ENCODE data around the gene SYNGR2.
"Not testable (repeated sequence)": the region's sequence is repeated elsewhere in the genome, so short reads cannot be mapped to it uniquely, and the experiment has no call there.

SYNGR2 gene

GRCh38 chr17:78129351-78130089 lies 38.9 kb upstream of the SYNGR2 start:
- FAIRE-seq (peak; percentile 73), DNase-seq (ENCODE audit: insufficient read length, low spot score) (no peak)

GRCh38 chr17:78130090-78130436 lies 38.3 kb upstream of the SYNGR2 start:
- FAIRE-seq (no peak), DNase-seq (ENCODE audit: insufficient read length, low spot score) (no peak)

GRCh38 chr17:78130437-78131101 lies 37.8 kb upstream of the SYNGR2 start, which contains the start of gene TMC8:
Gene TMC8, plus strand, starts transcription at chr17:78130771. Its CDS starts 818 bp downstream, at chr17:78131589.
- DNase-seq (ENCODE audit: insufficient read length, low spot score) (peak; percentile 68), FAIRE-seq (peak; percentile 98)

GRCh38 chr17:78131172-78132083 lies 37.0 kb upstream of the SYNGR2 start:
- FAIRE-seq (no peak), DNase-seq (ENCODE audit: insufficient read length, low spot score) (no peak)

- no peak for DNase-seq (ENCODE audit: insufficient read length, low spot score)
- FAIRE-seq, result peak; percentile 66
Measured at GRCh38 chr17:78132084-78132676, 36.2 kb upstream of the SYNGR2 start.

GRCh38 chr17:78132767-78133178 lies 35.6 kb upstream of the SYNGR2 start:
- no peak for FAIRE-seq

GRCh38 chr17:78133179-78133951 lies 35.0 kb upstream of the SYNGR2 start:
- no peak for FAIRE-seq
- no peak for DNase-seq (ENCODE audit: insufficient read length, low spot score)

More at GRCh38 chr17:78132767-78133178, 35.6 kb upstream of the SYNGR2 start:
- no peak for DNase-seq (ENCODE audit: insufficient read length, low spot score)

- FAIRE-seq (peak; percentile 82), DNase-seq (ENCODE audit: insufficient read length, low spot score) (no peak)
Measured at GRCh38 chr17:78133971-78134898, 34.1 kb upstream of the SYNGR2 start.

- DNase-seq (ENCODE audit: insufficient read length, low spot score) (no peak), FAIRE-seq (no peak)
Measured at GRCh38 chr17:78134899-78135385, 33.4 kb upstream of the SYNGR2 start.

- no peak for FAIRE-seq
- DNase-seq (ENCODE audit: insufficient read length, low spot score), result no peak
Measured at GRCh38 chr17:78135858-78136500, 32.4 kb upstream of the SYNGR2 start.

- FAIRE-seq (no peak), DNase-seq (ENCODE audit: insufficient read length, low spot score) (no peak)
Measured at GRCh38 chr17:78137392-78138203, 30.8 kb upstream of the SYNGR2 start.

GRCh38 chr17:78138204-78139060 lies 29.9 kb upstream of the SYNGR2 start:
- no peak for FAIRE-seq
- no peak for DNase-seq (ENCODE audit: insufficient read length, low spot score)

GRCh38 chr17:78139861-78140168 lies 28.6 kb upstream of the SYNGR2 start:
- not testable (repeated sequence) for FAIRE-seq; DNase-seq (ENCODE audit: insufficient read length, low spot score)

GRCh38 chr17:78140169-78141051 lies 28.0 kb upstream of the SYNGR2 start:
- DNase-seq (ENCODE audit: insufficient read length, low spot score) (peak; percentile 76), FAIRE-seq (peak; percentile 94)

- no peak for DNase-seq (ENCODE audit: insufficient read length, low spot score)
- FAIRE-seq, result no peak
Measured at GRCh38 chr17:78141437-78142118, 26.8 kb upstream of the SYNGR2 start.

All from GM19239 (cell line).